KMS-11 (cell line): ENCODE data around the gene SULT1C4.

Experiments
- H2AFZ ChIP-seq: fragments of 200-600 bp; sonication (generic); 2 replicates; pipeline ENCODE4 v1.6.1; 2016; ENCODE audit warnings: antibody characterized with exemption, mixed run types, low read depth
- H3K27ac ChIP-seq: fragments of 200-600 bp; sonication (generic); 2 replicates; pipeline ENCODE4 v1.6.1; 2016; ENCODE audit warnings: mild to moderate bottlenecking, mixed run types
- H3K27me3 ChIP-seq: fragments of 200-600 bp; sonication (generic); 2 replicates; pipeline ENCODE4 v1.6.1; 2017; ENCODE audit warnings: mild to moderate bottlenecking, low read depth, mixed run types, moderate library complexity; ENCODE audit not compliant: insufficient read depth
- H3K36me3 ChIP-seq: fragments of 200-600 bp; sonication (generic); 2 replicates; pipeline ENCODE4 v1.6.1; 2017; ENCODE audit warnings: mild to moderate bottlenecking, mixed run types; ENCODE audit not compliant: insufficient read depth
- H3K4me1 ChIP-seq: fragments of 200-600 bp; sonication (generic); 2 replicates; pipeline ENCODE4 v1.6.1; 2016; ENCODE audit warnings: mild to moderate bottlenecking, low read depth, mixed run types; ENCODE audit not compliant: poor library complexity, severe bottlenecking
- H3K4me2 ChIP-seq: fragments of 200-600 bp; sonication (generic); 2 replicates; pipeline ENCODE4 v1.7.0; 2016; ENCODE audit warnings: mild to moderate bottlenecking, mixed run types
- H3K4me3 ChIP-seq: fragments of 200-600 bp; sonication (generic); IDR thresholded peaks from 2 replicates; pipeline ENCODE4 v1.6.1; 2017; ENCODE audit warnings: low read depth, low read length, mixed read lengths; ENCODE audit not compliant: insufficient read depth
- H3K79me2 ChIP-seq: fragments of 200-600 bp; sonication (generic); 2 replicates; pipeline ENCODE4 v1.6.1; 2016; ENCODE audit warnings: low read depth, mixed run types; ENCODE audit not compliant: insufficient read depth
- H3K9ac ChIP-seq: fragments of 200-600 bp; sonication (generic); 2 replicates; pipeline ENCODE4 v1.6.1; 2016; ENCODE audit warnings: mild to moderate bottlenecking, mixed run types
- H4K20me1 ChIP-seq: fragments of 200-600 bp; sonication (generic); 2 replicates; pipeline ENCODE4 v1.6.1; 2016; ENCODE audit warnings: mild to moderate bottlenecking, mixed run types; ENCODE audit not compliant: insufficient read depth
- CTCF ChIP-seq: fragments of 200-600 bp; sonication (generic); conservative IDR thresholded peaks from 2 replicates; pipeline ENCODE4 v1.6.1; 2017; ENCODE audit warnings: low read depth, mild to moderate bottlenecking, antibody characterized with exemption, low read length, moderate library complexity, mixed read lengths

SULT1C4 gene

GRCh38 chr2:108390340-108390739, 12.6 kb downstream of the SULT1C4 start:
- Histone ChIP-seq H4K20me1 (no peaks in the 10 kb centered on the region), H3K4me1 (no peaks in the 10 kb centered on the region), H3K79me2 (no peaks in the 10 kb centered on the region), H3K4me2 (no peak overlapping the region), H3K4me3 (no peak overlapping the region), H3K9ac (no peak overlapping the region), H3K27ac (no peak overlapping the region), H2AFZ (no peak overlapping the region), H3K27me3 (no peaks in the 10 kb centered on the region), H3K36me3 (no peaks in the 10 kb centered on the region)
- no peak for TF ChIP-seq CTCF

- TF ChIP-seq CTCF: no peak
- Histone ChIP-seq H3K4me2 (no peak overlapping the region), H3K4me1 (no peaks in the 10 kb centered on the region), H3K9ac (no peak overlapping the region), H3K79me2 (no peaks in the 10 kb centered on the region), H3K27ac (no peak overlapping the region), H2AFZ (no peak overlapping the region), H3K27me3 (no peaks in the 10 kb centered on the region), H3K4me3 (no peak overlapping the region), H3K36me3 (no peaks in the 10 kb centered on the region), H4K20me1 (no peaks in the 10 kb centered on the region)
Measured at GRCh38 chr2:108392029-108392428, 14.3 kb downstream of the SULT1C4 start.

- Histone ChIP-seq H3K9ac (no peak overlapping the region), H4K20me1 (no peaks in the 10 kb centered on the region), H3K79me2 (no peaks in the 10 kb centered on the region), H3K27ac (no peak overlapping the region), H3K4me3 (no peak overlapping the region), H3K27me3 (no peaks in the 10 kb centered on the region), H2AFZ (no peak overlapping the region), H3K36me3 (no peaks in the 10 kb centered on the region), H3K4me2 (no peak overlapping the region), H3K4me1 (no peaks in the 10 kb centered on the region)
- TF ChIP-seq CTCF: no peak
Measured at GRCh38 chr2:108393197-108393596, 15.4 kb downstream of the SULT1C4 start.

DNA sequence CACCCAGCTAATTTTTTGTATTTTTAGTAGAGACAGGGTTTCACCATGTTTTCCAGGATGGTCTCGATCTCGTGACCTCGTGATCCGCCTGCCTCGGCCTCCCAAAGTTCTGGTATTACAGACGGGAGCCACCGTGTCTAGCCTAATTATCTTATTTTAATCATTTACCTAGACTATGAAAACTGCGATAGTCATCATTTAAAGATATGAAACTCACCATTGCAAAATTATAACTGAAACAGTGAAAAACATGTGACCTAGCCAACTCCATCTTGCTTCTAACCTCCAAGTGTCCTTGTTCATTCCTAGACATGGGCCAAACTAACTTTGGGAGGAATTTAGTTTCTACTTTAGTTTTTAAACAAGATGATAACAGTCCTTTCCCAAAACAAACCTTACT, 17.4 kb downstream of the SULT1C4 start:
- Histone ChIP-seq H3K27me3 (no peaks in the 10 kb centered on the region), H4K20me1 (no peaks in the 10 kb centered on the region), H3K27ac (no peak overlapping the region), H3K9ac (no peak overlapping the region), H3K79me2 (no peaks in the 10 kb centered on the region), H3K4me3 (no peak overlapping the region), H3K4me1 (no peaks in the 10 kb centered on the region), H2AFZ (no peak overlapping the region), H3K4me2 (no peak overlapping the region), H3K36me3 (no peaks in the 10 kb centered on the region)
- no peak for TF ChIP-seq CTCF

- H3K79me2 ChIP-seq: no peaks in the 10 kb centered on the region
- no peaks in the 10 kb centered on the region for H3K27me3 ChIP-seq
- no peaks in the 10 kb centered on the region for H4K20me1 ChIP-seq
- H3K4me1 ChIP-seq: no peaks in the 10 kb centered on the region
- H3K27ac ChIP-seq: no peak overlapping the region
- H3K9ac ChIP-seq: no peak overlapping the region
- H3K36me3 ChIP-seq: no peaks in the 10 kb centered on the region
- no peak overlapping the region for H2AFZ ChIP-seq
- H3K4me2 ChIP-seq: no peak overlapping the region
- TF ChIP-seq CTCF: no peak
- no peak overlapping the region for H3K4me3 ChIP-seq
Measured at GRCh38 chr2:108396845-108397244, 19.1 kb downstream of the SULT1C4 start.
